Raji (cell line): ENCODE results near the gene CYP1B1.

Experiments used
- POLR2A ChIP-seq: IDR thresholded peaks from 2 replicates; pipeline ENCODE4 v1.6.1; 2011; ENCODE audit warnings: low read depth, low read length, control low read depth; ENCODE audit not compliant: insufficient read depth

CYP1B1 gene

GRCh38 chr2:38030635-38031355 is 45.2 kb downstream of the CYP1B1 start:
- no peak for TF ChIP-seq POLR2A

- no peak for TF ChIP-seq POLR2A
Measured at GRCh38 chr2:38029512-38029911, 46.4 kb downstream of the CYP1B1 start.

GRCh38 chr2:38028829-38029228 is 47.1 kb downstream of the CYP1B1 start:
- TF ChIP-seq POLR2A: no peak

- no peak for TF ChIP-seq POLR2A
Measured at GRCh38 chr2:38026846-38027245, 49.1 kb downstream of the CYP1B1 start.

GRCh38 chr2:38021589-38021988 is 54.4 kb downstream of the CYP1B1 start:
- no peak for TF ChIP-seq POLR2A

- TF ChIP-seq POLR2A: no peak
Measured at GRCh38 chr2:38017836-38018235, 58.1 kb downstream of the CYP1B1 start.
